Central memory CD8-positive, alpha-beta T cell (primary cell): ENCODE data around the gene LAMP2.
"Not testable (repeated sequence)": the region's sequence is repeated elsewhere in the genome, so short reads cannot be mapped to it uniquely, and the experiment has no call there.

Experiments
- ATAC-seq: fragments of 150-1000 bp; cut with Tn5 transposase; replicated peaks from 2 replicates; pipeline ENCODE4 v1.10.0; 2022; ENCODE audit warnings: mild to moderate bottlenecking, moderate FRiP score, moderate number of reproducible peaks; ENCODE audit not compliant: poor library complexity, severe bottlenecking; ENCODE audit errors: extremely low read depth
- DNase-seq, 2 donors: peaks; one replicate each; pipeline ENCODE4 v3.0.0; 2021; ENCODE audit warnings: low spot score in 2 of 2
- H3K27ac Mint-ChIP-seq: one replicate; pipeline ENCODE4 v1.8.0; 2022; ENCODE audit warnings: low read depth, mild to moderate bottlenecking, moderate library complexity, mixed read lengths
- H3K27me3 Mint-ChIP-seq: one replicate; pipeline ENCODE4 v1.8.0; 2022; ENCODE audit warnings: mixed read lengths
- H3K36me3 Mint-ChIP-seq: one replicate; pipeline ENCODE4 v1.8.0; 2022; ENCODE audit warnings: mild to moderate bottlenecking, moderate library complexity, mixed read lengths; ENCODE audit not compliant: insufficient read depth
- H3K4me1 Mint-ChIP-seq: one replicate; pipeline ENCODE4 v1.8.0; 2022; ENCODE audit warnings: mixed read lengths
- H3K4me3 Mint-ChIP-seq: one replicate; pipeline ENCODE4 v1.8.0; 2022; ENCODE audit warnings: mild to moderate bottlenecking, moderate library complexity, mixed read lengths
- H3K9me3 Mint-ChIP-seq: one replicate; pipeline ENCODE4 v1.8.0; 2022; ENCODE audit warnings: mixed read lengths

The LAMP2 gene

GRCh38 chrX:120468825-120469525 lies at the start of gene LAMP2:
LAMP2 (minus strand) TSS chrX:120469296; CDS start chrX:120469169, 127 bp downstream.
- Mint-ChIP-seq H3K36me3 (peaks cover 5% of the 10 kb centered on the region), H3K9me3 (no peaks in the 10 kb centered on the region), H3K27me3 (no peaks in the 10 kb centered on the region), H3K4me3 (peak within 1 kb of the TSS; percentile 86), H3K27ac (peak within 1 kb of the TSS; percentile 93), H3K4me1 (peaks cover 32% of the 10 kb centered on the region)
- DNase-seq, result peak; percentile 59 to 60
- peak; percentile 97 for ATAC-seq

- H3K4me3 Mint-ChIP-seq, result no peak overlapping the region
- peaks cover 5% of the 10 kb centered on the region for H3K4me1 Mint-ChIP-seq
Observed at GRCh38 chrX:120517936-120518335, 48.8 kb upstream of the LAMP2 start.

GRCh38 chrX:120514236-120514635 lies 45.1 kb upstream of the LAMP2 start:
- ATAC-seq, result no peak
- Mint-ChIP-seq H3K4me3 (no peak overlapping the region), H3K36me3 (peaks cover 4% of the 10 kb centered on the region), H3K9me3 (no peaks in the 10 kb centered on the region), H3K27ac (no peak overlapping the region), H3K4me1 (peaks cover 5% of the 10 kb centered on the region), H3K27me3 (no peaks in the 10 kb centered on the region)
- no peak for DNase-seq

More at GRCh38 chrX:120517936-120518335, 48.8 kb upstream of the LAMP2 start:
- Mint-ChIP-seq H3K27ac (no peak overlapping the region), H3K27me3 (no peaks in the 10 kb centered on the region), H3K36me3 (peaks cover 7% of the 10 kb centered on the region), H3K9me3 (no peaks in the 10 kb centered on the region)
- no peak for DNase-seq
- no peak for ATAC-seq

GRCh38 chrX:120512627-120513026 lies 43.5 kb upstream of the LAMP2 start:
- no peak for DNase-seq
- Mint-ChIP-seq H3K4me1 (peaks cover 5% of the 10 kb centered on the region), H3K9me3 (no peaks in the 10 kb centered on the region), H3K36me3 (peaks cover 4% of the 10 kb centered on the region), H3K4me3 (no peak overlapping the region), H3K27me3 (no peaks in the 10 kb centered on the region), H3K27ac (no peak overlapping the region)
- ATAC-seq, result no peak

- ATAC-seq, result no peak
- peaks cover 4% of the 10 kb centered on the region for H3K36me3 Mint-ChIP-seq
- DNase-seq, result no peak
- peaks cover 5% of the 10 kb centered on the region for H3K4me1 Mint-ChIP-seq
- no peaks in the 10 kb centered on the region for H3K27me3 Mint-ChIP-seq
- H3K27ac Mint-ChIP-seq, result no peak overlapping the region
- no peaks in the 10 kb centered on the region for H3K9me3 Mint-ChIP-seq
- H3K4me3 Mint-ChIP-seq, result no peak overlapping the region
Observed at GRCh38 chrX:120512222-120512621, 43.1 kb upstream of the LAMP2 start.

GRCh38 chrX:120504569-120504968 lies 35.5 kb upstream of the LAMP2 start:
- no peak for DNase-seq

GRCh38 chrX:120499301-120500072 lies 30.4 kb upstream of the LAMP2 start:
- H3K9me3 Mint-ChIP-seq, result no peaks in the 10 kb centered on the region
- no peaks in the 10 kb centered on the region for H3K27me3 Mint-ChIP-seq
- H3K4me1 Mint-ChIP-seq, result peaks cover 7% of the 10 kb centered on the region
- DNase-seq (no peak), ATAC-seq (no peak)
- H3K27ac Mint-ChIP-seq, result no peak overlapping the region
- H3K36me3 Mint-ChIP-seq, result peaks cover 2% of the 10 kb centered on the region
- no peak overlapping the region for H3K4me3 Mint-ChIP-seq

More at GRCh38 chrX:120504569-120504968, 35.5 kb upstream of the LAMP2 start:
- Mint-ChIP-seq H3K4me3 (no peak overlapping the region), H3K9me3 (no peaks in the 10 kb centered on the region), H3K36me3 (no peaks in the 10 kb centered on the region), H3K4me1 (no peaks in the 10 kb centered on the region), H3K27ac (no peak overlapping the region), H3K27me3 (no peaks in the 10 kb centered on the region)
- no peak for ATAC-seq

- H3K36me3 Mint-ChIP-seq, H3K27me3 Mint-ChIP-seq, H3K4me3 Mint-ChIP-seq, ATAC-seq, DNase-seq, H3K9me3 Mint-ChIP-seq, H3K27ac Mint-ChIP-seq: not testable (repeated sequence)
- H3K4me1 Mint-ChIP-seq, result peaks cover 18% of the 10 kb centered on the region
Observed at GRCh38 chrX:120490119-120490518, 21.0 kb upstream of the LAMP2 start.

GRCh38 chrX:120486786-120487185 lies 17.7 kb upstream of the LAMP2 start:
- no peaks in the 10 kb centered on the region for H3K27me3 Mint-ChIP-seq
- H3K9me3 Mint-ChIP-seq, result no peaks in the 10 kb centered on the region
- DNase-seq (no peak), ATAC-seq (no peak)
- peaks cover 18% of the 10 kb centered on the region for H3K4me1 Mint-ChIP-seq
- no peak overlapping the region for H3K27ac Mint-ChIP-seq
- H3K36me3 Mint-ChIP-seq, result peaks cover 4% of the 10 kb centered on the region
- H3K4me3 Mint-ChIP-seq, result no peak overlapping the region

- Mint-ChIP-seq H3K4me1 (peaks cover 18% of the 10 kb centered on the region), H3K9me3 (no peaks in the 10 kb centered on the region), H3K36me3 (peaks cover 4% of the 10 kb centered on the region), H3K27ac (peak overlapping the region; percentile 92), H3K27me3 (no peaks in the 10 kb centered on the region), H3K4me3 (peak overlapping the region; percentile 82)
- peak; percentile 70 for ATAC-seq
- peak; percentile 16 to 23 for DNase-seq
Observed at GRCh38 chrX:120485638-120486520, 16.8 kb upstream of the LAMP2 start.

- ATAC-seq, result no peak
- DNase-seq, result no peak
- no peaks in the 10 kb centered on the region for H3K9me3 Mint-ChIP-seq
Observed at GRCh38 chrX:120485315-120485637, 16.2 kb upstream of the LAMP2 start.

GRCh38 chrX:120477453-120477852 lies 8.4 kb upstream of the LAMP2 start:
- no peaks in the 10 kb centered on the region for H3K27me3 Mint-ChIP-seq
- H3K27ac Mint-ChIP-seq, result no peak overlapping the region
- ATAC-seq (no peak), DNase-seq (no peak)
- H3K4me3 Mint-ChIP-seq, result no peak overlapping the region
- H3K36me3 Mint-ChIP-seq, result no peaks in the 10 kb centered on the region
- H3K9me3 Mint-ChIP-seq, result no peaks in the 10 kb centered on the region
- H3K4me1 Mint-ChIP-seq, result no peaks in the 10 kb centered on the region

More at GRCh38 chrX:120485315-120485637, 16.2 kb upstream of the LAMP2 start:
- H3K4me3 Mint-ChIP-seq, result peak overlapping the region; percentile 82
- H3K36me3 Mint-ChIP-seq, result peaks cover 4% of the 10 kb centered on the region
- H3K4me1 Mint-ChIP-seq, result peaks cover 18% of the 10 kb centered on the region
- no peaks in the 10 kb centered on the region for H3K27me3 Mint-ChIP-seq
- H3K27ac Mint-ChIP-seq, result peak overlapping the region; percentile 92
